Measurements from ENCODE around the gene RERE.
A peak's percentile ranks its signal among the peaks of the same experiment; 100 is the strongest.

The RERE gene

DNA sequence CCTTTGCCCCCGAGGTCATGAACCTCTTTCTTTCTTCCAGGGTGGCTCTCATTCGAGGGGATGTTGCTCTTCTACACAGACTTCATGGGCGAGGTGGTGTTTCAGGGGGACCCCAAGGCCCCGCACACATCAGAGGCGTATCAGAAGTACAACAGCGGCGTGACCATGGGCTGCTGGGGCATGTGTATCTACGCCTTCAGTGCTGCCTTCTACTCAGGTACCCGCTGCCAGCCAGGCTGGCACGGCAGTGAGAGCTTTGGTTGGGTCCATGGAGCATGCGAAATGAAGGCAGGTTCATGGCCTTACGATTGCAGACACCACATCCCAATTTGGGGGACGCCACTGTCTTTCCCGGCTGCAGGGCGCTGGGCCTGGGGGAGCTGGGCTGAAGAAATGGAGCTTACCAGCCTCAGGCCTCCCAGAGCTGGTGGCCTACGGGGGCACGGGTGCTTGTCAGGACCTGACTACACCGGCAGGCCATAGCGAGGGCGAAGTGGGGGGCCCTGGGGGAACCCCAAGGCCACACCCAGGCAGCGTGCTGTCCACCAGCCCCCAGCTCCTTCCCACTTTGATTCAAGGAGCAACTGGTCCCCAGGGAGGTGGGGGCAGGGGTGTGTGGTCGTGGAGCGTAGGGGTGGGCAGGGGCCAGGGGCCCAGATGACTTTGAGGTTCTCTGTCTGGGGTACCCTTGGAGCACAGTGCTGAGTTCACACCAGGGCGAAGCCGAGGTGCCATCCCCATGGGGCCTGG is 479.5 kb downstream of the RERE start:
- no peak for DNase-seq

DNA sequence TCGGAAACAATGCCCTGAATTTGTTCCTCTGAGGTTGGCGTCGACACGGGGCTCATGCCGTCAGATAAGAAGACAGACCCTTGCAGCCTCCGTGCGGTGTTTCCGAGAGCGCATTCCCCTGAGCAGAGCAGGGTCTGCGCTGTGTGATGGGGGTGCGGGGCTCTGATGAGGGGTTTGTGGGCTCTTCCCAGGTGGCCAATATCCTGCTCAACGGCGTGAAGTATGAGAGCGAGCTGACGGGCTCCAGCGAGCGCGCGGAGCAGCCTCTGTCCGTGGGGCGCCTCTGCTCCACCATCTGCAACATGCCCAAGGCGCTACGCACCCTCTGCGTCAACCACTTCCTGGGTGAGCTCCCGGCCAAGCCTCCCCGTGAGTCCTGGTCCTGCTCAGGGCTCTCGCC is 482.2 kb downstream of the RERE start:
- DNase-seq, result no peak

DNA sequence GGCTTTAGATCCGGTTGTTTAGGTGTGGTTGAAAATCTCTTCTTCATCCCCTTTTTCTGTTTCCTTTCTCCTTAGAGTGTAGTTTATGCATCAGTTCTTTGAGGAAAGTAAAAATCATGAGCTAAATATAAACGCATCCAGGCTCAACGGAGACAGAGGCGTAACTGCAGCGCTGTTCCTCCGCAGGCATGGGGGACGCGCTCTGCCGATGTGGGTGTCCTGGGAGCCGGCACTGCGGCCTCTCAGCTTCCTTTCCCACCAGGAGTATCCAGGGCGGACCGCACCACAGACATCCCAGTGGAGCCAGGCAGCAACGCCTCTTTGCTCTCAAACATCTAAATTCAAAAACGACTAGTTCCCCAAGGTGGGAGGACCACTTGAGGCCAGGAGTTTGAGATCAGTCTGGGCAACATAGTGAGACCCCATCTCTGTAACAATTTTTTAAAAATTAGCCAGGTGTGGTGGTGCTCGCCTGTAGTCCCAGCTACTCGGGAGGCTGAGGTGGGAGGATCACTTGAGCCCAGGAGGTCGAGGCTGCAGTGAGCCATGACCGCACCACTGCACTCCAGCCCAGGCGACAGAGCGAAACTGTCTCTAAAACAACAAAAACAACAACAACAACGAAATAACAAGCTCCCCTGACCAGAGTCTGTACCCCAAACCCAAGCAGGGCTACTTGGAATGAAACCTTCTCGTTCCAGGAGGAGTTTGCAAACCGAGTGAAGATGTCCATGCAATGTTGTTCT is 483.2 kb downstream of the RERE start:
- no peak for DNase-seq

DNA sequence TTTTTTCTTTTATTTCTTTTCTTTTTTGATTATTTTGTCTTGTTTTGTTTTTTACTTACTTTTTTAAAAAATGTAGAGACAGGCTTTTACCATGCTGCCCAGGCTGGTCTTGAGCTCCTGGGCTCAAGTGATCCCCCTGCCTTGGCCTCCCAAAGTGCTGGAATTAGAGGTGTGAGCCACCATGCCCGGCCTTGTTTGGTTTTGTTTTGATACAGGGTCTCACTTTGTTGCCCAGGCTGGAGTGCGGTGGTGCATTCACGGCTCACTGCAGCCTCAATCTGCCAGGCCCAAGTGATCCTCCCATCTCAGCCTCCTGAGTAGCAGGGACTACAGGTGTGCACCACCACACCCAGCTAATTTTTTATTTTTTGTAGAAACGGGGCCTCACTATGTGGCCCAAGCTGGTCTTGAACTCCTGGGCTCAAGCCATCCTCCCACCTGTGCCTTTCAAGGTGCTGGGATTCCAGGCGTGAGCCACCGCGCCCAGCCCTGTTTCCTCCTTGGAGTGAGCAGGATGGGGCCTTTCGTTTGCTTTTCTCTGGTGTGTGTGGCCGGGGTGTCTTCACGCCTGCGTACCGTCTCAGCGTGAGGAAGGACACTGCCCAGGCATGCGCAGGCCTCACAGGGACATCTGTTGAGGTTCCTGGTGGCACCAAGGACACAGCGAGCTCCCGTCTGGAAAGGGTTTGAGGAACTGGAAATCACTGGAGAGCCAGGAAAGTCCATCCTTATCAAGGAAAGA is 484.0 kb downstream of the RERE start:
- no peak for DNase-seq

DNA sequence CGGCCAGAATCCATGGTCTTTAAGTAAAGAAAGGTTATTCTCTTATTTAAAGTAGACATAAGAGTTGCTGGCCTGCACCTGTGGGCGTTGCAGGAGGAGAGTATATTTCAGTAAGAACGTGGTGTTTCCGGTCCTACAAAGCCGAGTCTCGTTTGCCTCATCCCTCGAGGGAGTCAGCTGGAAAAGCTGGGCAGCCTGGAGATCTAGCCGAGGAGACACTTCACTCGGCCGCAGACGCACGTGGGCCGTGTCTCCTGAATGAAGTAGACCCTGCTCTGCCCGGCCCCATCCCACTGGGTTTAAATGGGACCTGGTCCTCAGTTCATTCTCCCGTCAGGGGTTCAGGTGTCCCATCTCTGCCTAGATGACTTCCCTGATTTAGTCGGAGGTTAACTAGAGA is 484.6 kb downstream of the RERE start:
- no peak for DNase-seq

DNA sequence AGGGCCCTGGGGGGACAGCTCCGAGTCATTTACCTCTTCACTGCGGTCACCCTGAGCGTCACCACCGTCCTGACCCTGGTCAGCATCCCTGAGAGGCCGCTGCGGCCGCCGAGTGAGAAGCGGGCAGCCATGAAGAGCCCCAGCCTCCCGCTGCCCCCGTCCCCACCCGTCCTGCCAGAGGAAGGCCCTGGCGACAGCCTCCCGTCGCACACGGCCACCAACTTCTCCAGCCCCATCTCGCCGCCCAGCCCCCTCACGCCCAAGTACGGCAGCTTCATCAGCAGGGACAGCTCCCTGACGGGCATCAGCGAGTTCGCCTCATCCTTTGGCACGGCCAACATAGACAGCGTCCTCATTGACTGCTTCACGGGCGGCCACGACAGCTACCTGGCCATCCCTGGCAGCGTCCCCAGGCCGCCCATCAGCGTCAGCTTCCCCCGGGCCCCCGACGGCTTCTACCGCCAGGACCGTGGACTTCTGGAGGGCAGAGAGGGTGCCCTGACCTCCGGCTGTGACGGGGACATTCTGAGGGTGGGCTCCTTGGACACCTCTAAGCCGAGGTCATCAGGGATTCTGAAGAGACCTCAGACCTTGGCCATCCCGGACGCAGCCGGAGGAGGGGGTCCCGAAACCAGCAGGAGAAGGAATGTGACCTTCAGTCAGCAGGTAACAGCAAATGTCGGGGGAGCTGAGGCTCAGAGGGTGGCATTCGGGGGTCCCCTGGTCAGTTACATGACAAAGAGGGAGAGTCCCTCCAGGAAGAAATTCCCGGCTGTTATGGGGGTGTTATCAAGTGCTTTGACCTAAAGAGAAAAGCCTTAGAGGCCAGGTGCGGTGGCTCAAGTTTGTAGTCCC is 486.9 kb downstream of the RERE start:
- DNase-seq, result no peak

DNA sequence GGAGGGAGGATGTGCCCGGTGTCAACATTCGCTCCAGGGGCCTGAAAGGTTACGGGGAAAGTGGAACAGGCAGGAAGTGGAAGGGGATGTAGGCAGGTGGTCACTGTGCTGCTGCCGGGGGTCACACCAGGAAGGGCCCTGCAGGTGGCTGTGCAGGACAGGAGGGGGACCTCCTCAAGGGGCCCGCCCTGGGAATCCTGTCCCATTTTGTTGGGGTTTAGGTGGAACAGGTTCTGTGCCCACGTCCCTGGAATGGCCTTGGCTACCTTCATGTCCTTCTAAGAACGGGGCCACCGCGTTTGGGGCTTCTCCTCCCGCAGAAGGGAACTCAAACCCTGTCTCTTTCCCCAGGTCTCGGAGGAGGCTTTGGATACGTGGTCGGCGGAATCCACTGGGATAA is 487.6 kb downstream of the RERE start:
- no peak for DNase-seq

DNA sequence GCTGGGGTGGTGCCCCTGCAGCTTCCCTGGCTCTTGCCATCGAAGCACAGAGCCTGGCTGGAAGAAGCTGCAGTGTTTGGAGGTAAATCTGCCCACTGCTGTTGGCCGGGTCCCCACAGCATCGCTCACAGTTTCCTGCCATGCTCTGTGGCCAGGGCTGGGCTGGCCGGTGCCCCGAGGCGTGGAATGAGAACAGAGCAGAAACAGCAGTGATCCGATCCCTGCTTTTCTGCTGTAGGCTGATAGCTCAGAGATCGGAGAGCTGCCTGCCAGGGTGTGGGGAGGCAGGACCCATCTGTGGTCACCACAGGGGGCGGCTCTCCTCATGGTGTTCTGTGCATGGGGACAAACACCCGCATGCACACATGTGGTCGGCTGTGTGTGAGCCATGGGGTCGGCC is 488.0 kb downstream of the RERE start:
- no peak for DNase-seq

DNA sequence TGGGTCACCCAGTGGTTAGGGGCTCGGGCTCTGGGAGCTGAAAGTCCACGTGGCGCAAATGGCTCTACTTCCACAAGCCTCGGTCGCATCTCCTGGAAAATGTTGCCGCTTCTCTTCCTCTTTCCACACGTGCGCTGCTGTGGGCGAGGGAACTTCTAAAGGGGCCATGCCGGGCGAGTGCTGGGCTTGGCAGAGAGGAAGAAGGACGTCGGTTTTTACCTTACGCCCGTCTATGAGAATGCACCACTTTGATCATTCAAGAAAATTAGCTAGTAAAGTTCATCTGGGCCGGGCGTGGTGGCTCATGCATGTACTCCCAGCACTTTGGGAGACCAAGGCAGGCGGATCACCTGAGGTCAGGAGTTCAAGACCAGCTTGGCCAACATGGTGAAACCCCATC is 489.2 kb downstream of the RERE start:
- DNase-seq, result no peak

DNA sequence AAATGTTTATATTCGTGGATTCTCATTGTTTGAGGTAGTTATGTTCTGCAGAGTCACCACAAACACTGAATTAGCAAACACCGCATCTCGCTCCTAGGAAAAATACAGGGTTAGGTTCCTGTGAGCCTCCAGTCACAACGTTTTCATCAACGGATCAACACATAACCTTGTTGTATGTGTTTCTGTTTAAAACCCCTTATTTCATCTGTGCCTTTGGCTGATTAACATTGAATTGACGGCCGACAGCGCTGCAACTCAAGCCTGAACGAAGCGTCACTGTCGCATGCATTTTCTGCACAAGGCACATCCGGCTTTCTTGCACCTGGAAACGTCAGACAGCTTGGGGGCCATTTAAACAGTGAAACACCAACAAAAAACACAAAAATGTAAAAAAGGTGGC is 491.2 kb downstream of the RERE start:
- no peak for DNase-seq

DNA sequence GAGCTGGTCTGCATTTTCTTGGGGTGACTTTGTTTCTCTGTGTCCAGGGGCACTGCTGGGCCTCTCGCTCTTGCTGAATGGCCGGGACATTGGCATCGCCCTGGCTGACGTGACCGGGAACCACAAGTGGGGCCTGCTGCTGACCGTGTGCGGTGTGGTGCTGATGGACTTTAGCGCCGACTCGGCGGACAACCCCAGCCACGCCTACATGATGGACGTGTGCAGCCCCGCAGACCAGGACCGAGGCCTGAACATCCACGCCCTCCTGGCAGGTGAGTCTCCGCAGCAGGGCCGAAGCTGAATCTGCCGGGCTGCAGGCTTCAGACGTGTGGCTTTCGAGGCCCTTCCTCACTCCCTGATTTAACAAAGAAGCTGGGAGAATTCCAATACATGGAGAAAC is 491.7 kb downstream of the RERE start:
- no peak for DNase-seq

DNA sequence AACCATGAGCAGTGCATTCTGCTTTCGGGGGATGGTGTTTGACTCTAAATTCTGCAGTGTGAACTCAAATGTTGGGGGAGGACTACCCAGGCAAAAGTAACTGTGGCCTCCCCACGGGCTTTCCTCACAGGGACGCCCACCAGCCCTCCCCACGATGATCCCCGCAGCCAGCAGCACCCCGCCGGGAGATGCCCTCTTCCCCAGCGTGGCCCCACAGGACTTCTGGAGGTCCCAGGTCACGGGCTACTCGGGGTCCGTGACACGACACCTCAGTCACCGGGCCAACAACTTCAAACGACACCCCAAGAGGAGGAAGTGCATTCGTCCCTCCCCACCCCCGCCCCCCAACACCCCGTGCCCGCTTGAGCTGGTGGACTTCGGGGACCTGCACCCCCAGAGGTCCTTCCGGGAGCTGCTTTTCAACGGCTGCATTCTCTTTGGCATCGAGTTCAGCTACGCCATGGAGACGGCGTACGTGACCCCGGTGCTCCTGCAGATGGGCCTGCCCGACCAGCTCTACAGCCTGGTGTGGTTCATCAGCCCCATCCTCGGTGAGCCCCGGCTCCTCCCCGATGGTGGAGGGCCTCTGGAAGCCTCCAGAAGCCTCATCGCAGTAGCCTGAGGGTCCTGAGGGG is 493.1 kb downstream of the RERE start:
- no peak for DNase-seq

DNA sequence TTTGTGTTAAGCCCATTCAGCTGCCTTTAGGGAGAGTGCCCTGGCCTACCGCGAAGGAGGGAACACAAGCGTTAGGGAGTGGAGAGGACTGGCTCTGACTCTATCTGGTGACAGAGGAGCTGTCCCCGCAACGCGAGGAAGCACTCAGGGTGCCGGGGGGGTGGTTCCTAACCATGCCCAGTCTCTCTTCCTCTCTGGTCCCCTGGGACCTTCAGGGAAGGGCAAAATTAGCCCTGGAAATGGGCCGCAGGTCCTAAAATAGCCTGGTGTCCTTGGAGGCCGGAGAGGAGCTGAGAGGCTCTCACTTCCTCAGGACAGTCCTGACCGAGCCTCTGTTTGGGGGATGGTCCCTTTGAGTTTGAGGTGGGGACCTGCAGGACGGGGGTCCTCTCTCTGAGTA is 493.7 kb downstream of the RERE start:
- DNase-seq, result no peak

DNA sequence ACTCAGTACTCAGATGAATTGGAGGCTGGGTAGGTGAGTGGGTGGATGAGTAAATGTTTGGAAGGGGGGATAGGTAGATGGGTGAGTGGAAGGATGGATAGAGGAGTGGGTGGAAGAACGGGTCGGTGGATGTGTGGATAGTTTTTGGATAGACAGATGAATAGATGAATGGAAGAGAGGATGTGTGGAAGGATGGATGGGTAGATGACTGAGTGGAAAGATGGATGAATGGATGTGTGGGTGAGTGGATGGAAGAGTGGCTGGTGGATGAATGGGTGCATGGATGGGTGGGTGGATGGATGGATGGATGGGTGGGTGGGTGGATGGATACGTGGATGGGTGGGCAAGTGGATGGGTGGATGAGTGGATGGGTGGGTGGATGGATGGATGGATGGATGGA is 495.8 kb downstream of the RERE start:
- no peak for DNase-seq

DNA sequence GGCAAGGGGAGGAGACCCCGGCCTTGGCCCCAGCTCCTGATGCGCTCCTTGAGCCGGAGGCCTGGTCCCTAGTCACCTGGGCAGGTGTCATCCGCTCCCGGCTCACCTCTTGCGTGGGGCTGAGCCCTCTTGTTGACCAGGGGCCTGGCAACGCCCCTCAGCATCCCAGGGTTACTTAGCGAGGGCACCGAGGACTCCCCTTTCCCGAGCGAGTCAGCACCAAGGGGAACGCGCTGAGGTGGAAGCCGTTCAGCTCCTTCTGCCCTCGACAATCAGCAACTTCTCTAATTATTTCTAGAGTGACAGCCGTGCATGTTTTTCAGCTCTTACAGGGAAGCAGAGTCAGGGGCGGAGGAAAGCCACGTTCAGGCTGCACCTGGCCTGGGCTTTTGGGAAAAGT is 499.0 kb downstream of the RERE start:
- DNase-seq, result peak; percentile 7

DNA sequence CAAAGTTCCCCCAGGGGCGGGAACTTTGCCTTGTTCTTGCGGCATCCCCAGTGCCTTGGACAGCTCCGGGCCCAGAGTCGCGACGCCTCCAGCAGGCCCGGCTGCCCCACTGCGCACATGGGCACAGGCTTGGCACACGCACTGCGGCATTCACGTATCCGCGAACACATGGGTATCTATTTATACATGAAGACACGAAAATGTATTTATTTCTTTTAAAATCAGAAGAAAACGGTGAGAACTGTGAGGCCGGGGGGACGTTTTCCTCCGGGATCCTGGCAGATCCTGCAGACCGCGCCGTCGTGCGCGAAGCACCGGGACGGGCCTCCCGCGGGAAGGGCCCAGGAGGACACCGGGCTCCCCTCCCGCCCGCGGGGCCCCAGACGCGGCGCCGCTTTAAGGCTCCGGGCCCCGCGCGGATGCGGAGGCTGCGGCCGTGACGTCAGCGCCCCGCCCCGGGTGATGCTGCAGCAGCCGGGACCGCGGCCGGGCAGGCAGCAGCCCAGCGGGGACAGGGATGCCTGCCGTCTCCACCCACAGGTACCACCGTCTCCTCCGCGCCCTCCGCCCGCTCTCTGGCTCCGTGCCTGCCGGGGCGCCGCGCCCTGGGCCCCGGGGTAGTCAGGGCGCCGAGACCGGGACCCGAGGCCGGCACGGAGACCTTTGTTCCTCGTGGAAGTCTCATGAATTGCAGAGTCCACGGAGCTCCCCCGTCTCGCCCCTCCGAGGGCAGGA is 499.6 kb downstream of the RERE start, which contains the start of gene SLC45A1:
Gene SLC45A1 (plus strand): TSS at position 468 of the 735 bp plus-strand sequence. CDS start 6,216 bp downstream, outside the sequence.
- peak; percentile 89 for DNase-seq

DNA sequence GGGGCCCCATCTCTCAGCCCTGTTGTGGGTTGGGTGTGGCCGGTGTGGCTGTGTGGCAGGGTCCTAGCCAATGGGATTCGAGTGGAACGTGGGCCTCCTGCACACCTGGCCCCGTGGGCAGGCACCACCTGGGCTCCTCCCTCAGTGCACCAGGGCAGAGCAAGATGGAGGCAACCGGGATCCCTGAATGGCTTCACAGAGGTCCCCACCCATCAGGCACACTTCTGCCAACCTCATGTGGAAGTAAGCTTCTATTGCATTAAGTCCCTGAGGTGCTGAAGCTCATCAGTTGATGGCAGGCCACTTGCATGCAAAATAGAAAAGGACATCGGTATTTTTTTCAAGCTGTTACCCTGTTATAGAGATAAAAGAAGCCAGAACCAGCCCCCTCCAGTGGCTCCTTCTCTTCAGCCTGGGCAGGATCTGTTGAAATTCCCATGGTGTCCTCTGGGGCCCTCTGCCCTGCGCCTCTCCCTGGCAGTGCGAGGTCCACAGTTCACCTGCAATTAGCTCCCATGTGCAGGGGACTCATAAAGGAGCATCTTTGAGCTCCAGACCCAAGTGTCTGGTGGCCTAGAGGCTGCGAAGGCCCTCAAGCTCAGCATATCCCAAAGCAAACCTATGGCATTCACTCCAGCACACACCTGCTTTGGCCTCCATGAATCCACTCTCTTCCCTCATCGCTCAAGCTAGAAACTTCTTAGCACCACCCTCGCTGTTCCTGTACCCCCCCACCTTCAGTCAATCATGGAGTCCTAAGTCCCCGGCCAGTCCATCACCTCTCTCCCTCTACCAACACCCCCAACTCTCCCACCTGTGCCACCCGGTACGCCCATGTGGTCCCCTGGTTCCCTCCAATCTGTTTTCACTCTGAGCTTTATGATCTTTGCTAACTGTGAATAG is 501.6 kb downstream of the RERE start:
- DNase-seq, result no peak

DNA sequence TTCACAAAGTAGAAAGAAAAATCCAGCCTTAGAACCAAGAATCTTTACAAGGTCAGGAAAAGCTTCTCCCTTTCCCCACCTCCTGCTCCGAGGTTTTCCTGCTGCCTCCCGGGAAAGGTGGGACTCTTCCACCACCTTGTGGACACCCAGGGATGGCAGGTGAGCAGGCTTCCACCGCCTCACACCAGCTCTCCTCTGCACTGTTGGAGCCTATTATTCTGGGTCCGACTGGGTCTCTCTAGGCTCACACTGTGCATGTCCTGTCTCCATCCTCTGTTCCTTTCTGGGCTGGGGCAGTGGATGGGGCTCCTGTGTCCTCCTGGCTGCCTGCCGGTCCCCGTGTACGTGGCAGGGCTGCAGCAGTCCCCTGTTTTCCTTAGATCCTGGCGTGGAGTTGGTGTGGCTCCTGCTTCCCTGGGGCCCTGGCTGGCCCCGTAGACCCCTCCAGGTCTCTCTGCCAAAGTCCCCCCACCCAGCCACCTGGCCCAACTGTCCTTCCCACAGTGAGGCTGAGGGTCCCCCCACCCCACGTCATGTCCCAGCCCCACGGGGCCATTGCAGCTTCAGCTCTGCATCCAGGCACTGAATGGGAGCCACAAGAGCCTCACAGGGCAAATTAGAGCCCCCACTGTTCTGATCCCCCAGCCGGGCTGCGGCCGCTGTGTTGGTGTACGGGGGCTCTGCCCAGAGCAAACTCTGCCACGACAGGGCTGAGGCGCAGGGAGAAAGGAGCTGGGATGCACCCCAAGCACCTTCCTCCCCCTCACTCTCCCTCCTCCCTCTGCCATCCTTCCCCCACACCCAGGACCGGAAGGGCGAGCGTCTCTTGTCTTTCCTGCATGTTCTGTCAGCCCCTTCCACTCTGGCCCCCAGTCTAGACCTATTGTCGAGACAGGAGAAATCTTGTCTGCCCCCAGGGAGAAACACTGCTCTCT is 502.8 kb downstream of the RERE start:
- DNase-seq, result peak; percentile 62

DNA sequence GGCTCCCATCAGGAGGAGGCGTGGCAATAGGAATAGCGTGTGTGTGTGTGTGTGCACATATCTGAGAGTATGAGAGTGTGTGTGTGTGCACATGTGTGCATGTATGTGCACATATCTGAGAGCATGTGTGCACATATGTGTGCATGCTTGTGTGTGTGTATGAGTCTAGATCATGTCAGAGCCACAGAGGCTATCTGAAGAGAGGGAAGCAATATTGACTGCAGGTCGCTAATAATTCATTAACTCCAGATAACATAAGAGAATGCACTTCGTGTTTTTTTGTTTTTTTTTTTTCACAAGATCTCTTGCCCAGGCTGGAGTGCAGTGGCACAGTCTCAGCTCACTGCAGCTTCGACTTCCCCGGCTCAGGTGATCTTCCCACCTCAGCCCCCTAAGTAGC is 504.2 kb downstream of the RERE start:
- DNase-seq, result no peak

Measured in CD4-positive, alpha-beta T cell treated with Interleukin-6 for 4 hours (primary cell).